Ovary (tissue), 9 donors: ENCODE results near the gene RASSF8. TPM values are rescaled to one million over a fixed set of nuclear protein-coding genes. Genes with fewer than 3 reads are reported as not detected.

Experiments used
- DNase-seq, 5 donors: peaks; one replicate each; pipeline ENCODE4 v3.0.0-alpha.2; 2019 to 2020
- H3K27ac ChIP-seq, 2 donors: fragments of 200-600 bp; one replicate each; pipeline versions ENCODE4 v1.5.1 to v1.8.0; 2019 to 2022
- H3K27me3 ChIP-seq: fragments of 200-600 bp; one replicate; pipeline ENCODE4 v1.8.0; 2022
- H3K36me3 ChIP-seq: fragments of 200-600 bp; sonication (generic); one replicate; pipeline ENCODE4 v1.5.1; 2019
- H3K4me1 ChIP-seq: one replicate; pipeline ENCODE4 v1.8.1; 2013; ENCODE audit warnings: mild to moderate bottlenecking, moderate library complexity; ENCODE audit not compliant: insufficient read depth
- H3K4me3 ChIP-seq: fragments of 200-600 bp; sonication (generic); one replicate; pipeline ENCODE4 v1.5.1; 2017
- H3K9me3 ChIP-seq, 2 donors: fragments of 200-600 bp in 1 of 2; sonication (generic) in 1 of 2; one replicate each; pipeline versions ENCODE4 v1.5.1 to v1.8.1; 2013 to 2019; ENCODE audit warnings: mild to moderate bottlenecking in 1 of 2, moderate library complexity in 1 of 2
- CTCF ChIP-seq, 3 donors: fragments of 450-650 bp in 2 of 3; fragments of 200-600 bp in 1 of 3; IDR thresholded peaks; one replicate each; pipeline versions ENCODE4 v1.5.1 to v1.8.0; 2016 to 2022; ENCODE audit warnings: antibody characterized with exemption in 3 of 3, mild to moderate bottlenecking in 1 of 3
- EP300 ChIP-seq: sonication (generic); formaldehyde crosslinking; IDR thresholded peaks from one replicate; pipeline ENCODE4 v1.6.1; 2017; ENCODE audit warnings: antibody characterized with exemption
- POLR2A ChIP-seq: fragments of 450-650 bp; IDR thresholded peaks from one replicate; pipeline ENCODE4 v1.6.1; 2017; ENCODE audit warnings: antibody characterized with exemption, mild to moderate bottlenecking, moderate library complexity
- WGBS, 3 donors: extraction: QIAGEN DNeasy Blood & Tissue Kit in 1 of 3; methylation state at CpG; one replicate each; pipeline versions ENCODE4 v1.1.5 to v1.1.7; 2013 to 2017; 5-methylcytosine and 5-hydroxymethylcytosine counted together
- intact Hi-C, 4 donors: fragments of 100-400 bp; cut with DNase I; formaldehyde crosslinking; loops; one replicate each; pipeline versions ENCODE4 v1.11.0 to v1.15.1; 2022 to 2023
- polyA plus RNA-seq, 2 donors: library from polyadenylated mRNA; stranded (reverse); fragments of 200-250 nt in 1 of 2; fragments of 350-450 nt in 1 of 2; fragmentation: Illumina TruSeq in 1 of 2; extraction: RNeasy Lipid Tissue Mini Kit (QIAGEN cat#74804) in 1 of 2; gene quantifications; one replicate each; pipeline ENCODE4 v1.2.3, GENCODE V29; 2013 to 2014
- total RNA-seq, 7 donors: library from RNA; depleted of rRNA in 2 of 7; stranded (reverse); fragments of >200 nt in 2 of 7; fragmentation: NEBNext Ultra II Directional in 3 of 7; extraction: Animal tissue kit (Norgen Biotek cat#: 25700) in 3 of 7; gene quantifications; one replicate each; pipeline versions ENCODE4 v1.1.0 to v1.2.4, GENCODE V29; 2016 to 2023
- donor health status: DM: no; HTN: no; CAD: no; lungs with moderate emphysema.
- donor health status: DM: no; HTN: no; CAD: no.
- donor health status: Bipolar disorder and iron deficiency.
- donor health status: DM: yes; HTN: yes; CAD: no.
- donor health status: DM: no; HTN: no; CAD: no.
- donor health status: DM: yes; HTN: yes; CAD: no.

RASSF8 gene
- total and polyA plus RNA-seq, 9 donors: 16.5 to 134 (median 82.5) TPM

GRCh38 chr12:26022043-26022442 lies 63.6 kb downstream of the RASSF8 start:
- no peak for TF ChIP-seq CTCF (IDR thresholded peaks at IDR 0.05)
- no peak for TF ChIP-seq EP300
- no peak for TF ChIP-seq POLR2A
- Histone ChIP-seq H3K9me3 (no peaks in the 10 kb centered on the region), H3K27me3 (no peaks in the 10 kb centered on the region), H3K4me3 (no peak overlapping the region), H3K4me1 (peaks cover 5% of the 10 kb centered on the region), H3K36me3 (no peaks in the 10 kb centered on the region), H3K27ac (no peak overlapping the region)
- 95 to 98% (median 96%) methylated on average over 3 of the region's 3 CpGs for WGBS, 3 donors
- intact Hi-C loops: loop anchor here in 1 of 4 donors (10.0 kb wide), 1 partner anchor 587 kb away; no protein-coding TSS in a partner anchor
- DNase-seq: no peak

- intact Hi-C loops: loop anchor here in 1 of 4 donors (5.0 to 10.0 kb wide), 2 partner anchors 69 to 592 kb away; partner anchors contain the start of gene RASSF8
- WGBS, 3 donors: 99 to 100% (median 100%) methylated on average over 1 of the region's 1 CpG
- no peak for DNase-seq
Observed at GRCh38 chr12:26026713-26027112, 68.2 kb downstream of the RASSF8 start.

GRCh38 chr12:26027401-26027800 lies 68.9 kb downstream of the RASSF8 start:
- Histone ChIP-seq H3K36me3 (no peaks in the 10 kb centered on the region), H3K27me3 (no peaks in the 10 kb centered on the region), H3K4me3 (no peak overlapping the region), H3K27ac (no peak overlapping the region), H3K4me1 (peaks cover 4% of the 10 kb centered on the region), H3K9me3 (no peaks in the 10 kb centered on the region)
- intact Hi-C loops: loop anchor here in 1 of 4 donors (5.0 to 10.0 kb wide), 2 partner anchors 70 to 593 kb away; partner anchors contain the start of gene RASSF8
- TF ChIP-seq CTCF (IDR thresholded peaks at IDR 0.05) (no peak), POLR2A (no peak), EP300 (no peak)
- no peak for DNase-seq

More at GRCh38 chr12:26026713-26027112, 68.2 kb downstream of the RASSF8 start:
- H3K36me3 ChIP-seq: no peaks in the 10 kb centered on the region
- TF ChIP-seq POLR2A (no peak), CTCF (IDR thresholded peaks at IDR 0.05) (no peak), EP300 (no peak)
- H3K27me3 ChIP-seq: no peaks in the 10 kb centered on the region
- peaks cover 4% of the 10 kb centered on the region for H3K4me1 ChIP-seq
- H3K27ac ChIP-seq: no peak overlapping the region
- no peak overlapping the region for H3K4me3 ChIP-seq
- no peaks in the 10 kb centered on the region for H3K9me3 ChIP-seq

GRCh38 chr12:26028953-26029735 lies 70.7 kb downstream of the RASSF8 start:
- no peaks in the 10 kb centered on the region for H3K27me3 ChIP-seq
- H3K27ac ChIP-seq: no peak overlapping the region
- H3K4me3 ChIP-seq: no peak overlapping the region
- no peaks in the 10 kb centered on the region for H3K36me3 ChIP-seq
- TF ChIP-seq CTCF (IDR thresholded peaks at IDR 0.05) (peak; percentile 56 to 75 (median 67)), EP300 (no peak), POLR2A (no peak)
- H3K4me1 ChIP-seq: peaks cover 6% of the 10 kb centered on the region
- no peaks in the 10 kb centered on the region for H3K9me3 ChIP-seq
- WGBS, 3 donors: 29 to 37% (median 32%) methylated on average over 4 of the region's 4 CpGs
- DNase-seq: peak in 1 of 5 donors; percentile 52
- intact Hi-C loops: loop anchor here in 1 of 4 donors (5.0 to 10.0 kb wide), 2 partner anchors 72 to 594 kb away; partner anchors contain the start of gene RASSF8
